ENCODE data around the gene PPM1L. TPM values are rescaled to one million over a fixed set of nuclear protein-coding genes. Genes with fewer than 3 reads are reported as not detected.

Gene PPM1L
- total RNA-seq, 1 donor from 2014 or later: 10.6 TPM

DNA sequence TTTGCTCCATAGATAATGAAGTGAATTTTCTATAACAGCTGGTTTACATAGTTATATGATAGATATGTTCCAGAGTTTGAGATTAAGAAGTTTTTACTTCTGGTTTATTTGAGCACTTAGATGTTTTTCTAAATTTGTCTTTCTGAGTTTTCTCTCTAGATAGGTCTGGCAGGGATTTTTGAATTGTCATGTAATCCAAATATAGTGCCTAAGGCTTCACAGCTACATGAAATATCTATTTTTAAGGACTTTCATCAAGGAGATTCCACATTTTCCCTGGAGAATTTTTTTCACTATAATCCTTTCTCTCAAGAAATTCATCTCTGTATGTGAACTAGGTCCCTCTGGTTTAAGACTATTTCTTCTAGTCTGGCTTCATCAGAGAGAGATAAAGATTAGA is 12.0 kb downstream of the PPM1L start:
- H3K27ac Mint-ChIP-seq: no peak overlapping the region

GRCh38 chr3:160768918-160769317 is 12.9 kb downstream of the PPM1L start:
- no peaks in the 10 kb centered on the region for H3K9me3 Mint-ChIP-seq
- H3K4me3 Mint-ChIP-seq: no peak overlapping the region
- TF ChIP-seq CTCF (IDR thresholded peaks at IDR 0.05; ENCODE audit: unreplicated experiment): no peak
- no peaks in the 10 kb centered on the region for H3K27me3 Mint-ChIP-seq (ENCODE audit: low read depth)
- H3K36me3 Mint-ChIP-seq: no peaks in the 10 kb centered on the region
- no peak overlapping the region for H3K27ac Mint-ChIP-seq
- DNase-seq (ENCODE audit: low spot score in 2 of 2, unreplicated experiment in 2 of 2): no peak
- no peaks in the 10 kb centered on the region for H3K4me1 Mint-ChIP-seq

More for the DNA sequence above, 12.0 kb downstream of the PPM1L start:
- Mint-ChIP-seq H3K4me1 (no peaks in the 10 kb centered on the region), H3K36me3 (no peaks in the 10 kb centered on the region), H3K4me3 (no peak overlapping the region), H3K9me3 (no peaks in the 10 kb centered on the region), H3K27me3 (ENCODE audit: low read depth) (peaks cover 1% of the 10 kb centered on the region)
- TF ChIP-seq CTCF (IDR thresholded peaks at IDR 0.05; ENCODE audit: unreplicated experiment): no peak
- no peak for DNase-seq (ENCODE audit: low spot score in 2 of 2, unreplicated experiment in 2 of 2)

GRCh38 chr3:160771811-160772459 is 15.9 kb downstream of the PPM1L start:
- Mint-ChIP-seq H3K4me1 (no peaks in the 10 kb centered on the region), H3K9me3 (no peaks in the 10 kb centered on the region), H3K27ac (no peak overlapping the region), H3K4me3 (no peak overlapping the region), H3K36me3 (no peaks in the 10 kb centered on the region), H3K27me3 (ENCODE audit: low read depth) (no peaks in the 10 kb centered on the region)
- TF ChIP-seq CTCF (IDR thresholded peaks at IDR 0.05; ENCODE audit: unreplicated experiment): no peak
- no peak for DNase-seq (ENCODE audit: low spot score in 2 of 2, unreplicated experiment in 2 of 2)

DNA sequence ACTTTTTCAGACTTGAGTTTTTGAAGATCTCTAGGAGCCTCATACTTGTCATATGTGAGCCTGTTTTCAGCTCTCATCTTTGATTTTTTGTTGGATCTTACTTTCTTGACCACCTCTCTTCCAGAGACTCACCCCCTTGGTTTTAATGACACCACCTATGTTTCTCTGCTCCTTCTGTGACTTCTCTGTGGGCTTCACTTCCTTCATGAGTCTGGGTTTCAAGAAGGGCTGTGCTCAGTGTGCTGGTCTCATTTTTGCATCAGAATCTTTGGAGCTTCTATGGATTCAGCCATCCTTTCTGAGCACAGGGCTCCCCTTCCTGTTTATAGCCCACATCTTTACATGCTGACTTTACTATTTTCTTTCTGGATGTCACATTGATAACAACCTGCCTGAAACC is 17.7 kb downstream of the PPM1L start:
- no peak for TF ChIP-seq CTCF (IDR thresholded peaks at IDR 0.05; ENCODE audit: unreplicated experiment)
- H3K4me3 Mint-ChIP-seq: no peak overlapping the region
- no peaks in the 10 kb centered on the region for H3K4me1 Mint-ChIP-seq

GRCh38 chr3:160774172-160774571 is 18.1 kb downstream of the PPM1L start:
- Mint-ChIP-seq H3K36me3 (no peaks in the 10 kb centered on the region), H3K27ac (no peak overlapping the region), H3K4me1 (no peaks in the 10 kb centered on the region), H3K9me3 (no peaks in the 10 kb centered on the region), H3K27me3 (ENCODE audit: low read depth) (no peaks in the 10 kb centered on the region), H3K4me3 (no peak overlapping the region)
- DNase-seq (ENCODE audit: low spot score in 2 of 2, unreplicated experiment in 2 of 2): no peak
- TF ChIP-seq CTCF (IDR thresholded peaks at IDR 0.05; ENCODE audit: unreplicated experiment): no peak

More for the DNA sequence above, 17.7 kb downstream of the PPM1L start:
- Mint-ChIP-seq H3K27me3 (ENCODE audit: low read depth) (no peaks in the 10 kb centered on the region), H3K27ac (no peak overlapping the region), H3K36me3 (no peaks in the 10 kb centered on the region), H3K9me3 (no peaks in the 10 kb centered on the region)
- DNase-seq (ENCODE audit: low spot score in 2 of 2, unreplicated experiment in 2 of 2): no peak

- no peak for TF ChIP-seq CTCF (IDR thresholded peaks at IDR 0.05; ENCODE audit: unreplicated experiment)
- Mint-ChIP-seq H3K36me3 (no peaks in the 10 kb centered on the region), H3K27ac (no peak overlapping the region), H3K4me1 (no peaks in the 10 kb centered on the region), H3K4me3 (no peak overlapping the region), H3K9me3 (no peaks in the 10 kb centered on the region), H3K27me3 (ENCODE audit: low read depth) (no peaks in the 10 kb centered on the region)
- DNase-seq (ENCODE audit: low spot score in 2 of 2, unreplicated experiment in 2 of 2): no peak
Observed at GRCh38 chr3:160778480-160778879, 22.4 kb downstream of the PPM1L start.
